Activated CD8-positive, alpha-beta T cell treated with anti-CD3 and anti-CD28 coated beads, Interleukin-2, amount 10 ng/mL, durations not matched to agents 7 days and 5 days (primary cell): ENCODE results near the gene CDHR3. TPM values are rescaled to one million over a fixed set of nuclear protein-coding genes. Genes with fewer than 3 reads are reported as not detected.
"Not testable (repeated sequence)": the region's sequence is repeated elsewhere in the genome, so short reads cannot be mapped to it uniquely, and the experiment has no call there.

Experiments
- ATAC-seq: fragments of 150-1000 bp; cut with Tn5 transposase; one replicate; pipeline ENCODE4 v1.10.0; 2021; ENCODE audit warnings: moderate library complexity
- CTCF ChIA-PET: fragments of 350-600 bp; sonication (Branson Sonifier 250); formaldehyde crosslinking; loops from one replicate; lab custom pipeline; 2021; ENCODE audit warnings: antibody characterized with exemption; lab: Charles Lee
- POLR2A ChIA-PET: fragments of 350-600 bp; sonication (Branson Sonifier 250); formaldehyde crosslinking; loops from one replicate; lab custom pipeline; 2021; ENCODE audit warnings: antibody characterized with exemption; lab: Charles Lee
- DNase-seq: peaks from one replicate; pipeline ENCODE4 v3.0.0-alpha.2; 2020
- H3K27ac Mint-ChIP-seq: one replicate; pipeline ENCODE4 v1.8.0; 2021; ENCODE audit warnings: mild to moderate bottlenecking, mixed read lengths
- H3K27me3 Mint-ChIP-seq: one replicate; pipeline ENCODE4 v1.8.0; 2021; ENCODE audit warnings: low read depth, mixed read lengths
- H3K36me3 Mint-ChIP-seq: one replicate; pipeline ENCODE4 v1.8.0; 2021; ENCODE audit warnings: low read depth, mixed read lengths
- H3K4me1 Mint-ChIP-seq: one replicate; pipeline ENCODE4 v1.8.0; 2021; ENCODE audit warnings: low read depth, mixed read lengths
- H3K4me3 Mint-ChIP-seq: one replicate; pipeline ENCODE4 v1.8.0; 2021; ENCODE audit warnings: mild to moderate bottlenecking, mixed read lengths
- H3K9me3 Mint-ChIP-seq: one replicate; pipeline ENCODE4 v1.8.0; 2022; ENCODE audit warnings: mixed read lengths; ENCODE audit not compliant: insufficient read depth
- total RNA-seq, 2 experiments: library from RNA; stranded (reverse); gene quantifications; one replicate each; pipeline ENCODE4 v1.2.3, GENCODE V29; 2021

Gene CDHR3
- total RNA-seq, 2 experiments from 2014 or later = 0.31 to 0.92 TPM

DNA sequence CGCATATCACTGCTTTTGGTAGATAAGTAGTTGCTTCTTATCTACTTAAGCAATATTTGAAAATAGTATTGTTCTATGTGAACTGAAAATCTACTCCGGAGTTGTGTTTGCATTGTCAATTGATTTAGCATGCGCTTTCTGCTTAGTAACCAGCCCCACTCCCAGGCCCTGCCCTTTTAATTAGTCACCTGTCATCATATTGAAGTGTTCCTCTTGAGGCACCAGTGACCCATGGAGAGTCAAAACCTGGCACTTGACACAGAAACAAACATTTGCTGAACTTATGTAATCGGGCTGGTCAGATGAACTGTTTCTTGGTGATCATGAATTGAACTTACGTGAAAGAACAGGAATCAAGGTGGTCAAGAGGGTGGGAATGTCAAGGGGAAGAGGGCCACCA lies 27.8 kb upstream of the CDHR3 start:
- Mint-ChIP-seq H3K4me3 (no peak overlapping the region), H3K4me1 (no peaks in the 10 kb centered on the region), H3K36me3 (no peaks in the 10 kb centered on the region), H3K27me3 (peaks cover 7% of the 10 kb centered on the region), H3K9me3 (no peaks in the 10 kb centered on the region), H3K27ac (no peak overlapping the region)
- ATAC-seq (no peak), DNase-seq (no peak)
- ChIA-PET POLR2A (interaction anchor here (1.0 kb wide), 1 partner anchor 23 kb away, joined by 3 read pairs; no protein-coding TSS in a partner anchor), CTCF (interaction anchor here (1.0 to 1.9 kb wide), 10 partner anchors 10 to 175 kb away, joined by 3 to 15 read pairs (median 4); no protein-coding TSS in a partner anchor)

- no peak for ATAC-seq
- H3K4me3 Mint-ChIP-seq = no peak overlapping the region
- no peaks in the 10 kb centered on the region for H3K36me3 Mint-ChIP-seq
- no peaks in the 10 kb centered on the region for H3K9me3 Mint-ChIP-seq
- ChIA-PET POLR2A (no interaction called here), CTCF (no interaction called here)
- H3K27me3 Mint-ChIP-seq = peaks cover under 1% of the 10 kb centered on the region
- DNase-seq = no peak
- H3K4me1 Mint-ChIP-seq = no peaks in the 10 kb centered on the region
- H3K27ac Mint-ChIP-seq = no peak overlapping the region
These were observed 25.7 kb upstream of the CDHR3 start for GRCh38 chr7:105937411-105937810.

GRCh38 chr7:105940109-105940508 lies 23.0 kb upstream of the CDHR3 start:
- ATAC-seq (no peak), DNase-seq (no peak)
- POLR2A ChIA-PET = no interaction called here
- H3K9me3 Mint-ChIP-seq = no peaks in the 10 kb centered on the region
- CTCF ChIA-PET = no interaction called here
- H3K4me3 Mint-ChIP-seq = no peak overlapping the region
- H3K4me1 Mint-ChIP-seq = no peaks in the 10 kb centered on the region
- H3K27me3 Mint-ChIP-seq = no peaks in the 10 kb centered on the region
- no peaks in the 10 kb centered on the region for H3K36me3 Mint-ChIP-seq
- no peak overlapping the region for H3K27ac Mint-ChIP-seq

GRCh38 chr7:105941596-105941995 lies 21.5 kb upstream of the CDHR3 start:
- no peaks in the 10 kb centered on the region for H3K4me1 Mint-ChIP-seq
- no peaks in the 10 kb centered on the region for H3K36me3 Mint-ChIP-seq
- DNase-seq (no peak), ATAC-seq (no peak)
- no peaks in the 10 kb centered on the region for H3K9me3 Mint-ChIP-seq
- H3K27me3 Mint-ChIP-seq = no peaks in the 10 kb centered on the region
- H3K4me3 Mint-ChIP-seq = no peak overlapping the region
- ChIA-PET POLR2A (no interaction called here), CTCF (no interaction called here)
- H3K27ac Mint-ChIP-seq = no peak overlapping the region

GRCh38 chr7:105943486-105943885 lies 19.6 kb upstream of the CDHR3 start:
- no peak overlapping the region for H3K27ac Mint-ChIP-seq
- no peak overlapping the region for H3K4me3 Mint-ChIP-seq
- POLR2A ChIA-PET = no interaction called here

GRCh38 chr7:105945848-105946247 lies 17.2 kb upstream of the CDHR3 start:
- POLR2A ChIA-PET = no interaction called here
- no peak overlapping the region for H3K27ac Mint-ChIP-seq
- H3K36me3 Mint-ChIP-seq = no peaks in the 10 kb centered on the region
- H3K9me3 Mint-ChIP-seq = no peaks in the 10 kb centered on the region
- H3K4me1 Mint-ChIP-seq = no peaks in the 10 kb centered on the region
- H3K27me3 Mint-ChIP-seq = no peaks in the 10 kb centered on the region
- DNase-seq (no peak), ATAC-seq (no peak)
- no peak overlapping the region for H3K4me3 Mint-ChIP-seq
- CTCF ChIA-PET = no interaction called here

More at GRCh38 chr7:105943486-105943885, 19.6 kb upstream of the CDHR3 start:
- CTCF ChIA-PET = no interaction called here
- no peaks in the 10 kb centered on the region for H3K27me3 Mint-ChIP-seq
- H3K4me1 Mint-ChIP-seq = no peaks in the 10 kb centered on the region
- H3K36me3 Mint-ChIP-seq = no peaks in the 10 kb centered on the region
- ATAC-seq (no peak), DNase-seq (no peak)
- H3K9me3 Mint-ChIP-seq = no peaks in the 10 kb centered on the region

GRCh38 chr7:105951597-105951996 lies 11.5 kb upstream of the CDHR3 start:
- no peak overlapping the region for H3K4me3 Mint-ChIP-seq
- peaks cover 13% of the 10 kb centered on the region for H3K9me3 Mint-ChIP-seq
- H3K27ac Mint-ChIP-seq = no peak overlapping the region
- H3K27me3 Mint-ChIP-seq = no peaks in the 10 kb centered on the region
- ChIA-PET CTCF (interaction anchor here (0.9 to 1.1 kb wide), 2 partner anchors 24 to 202 kb away, joined by 3 read pairs; no protein-coding TSS in a partner anchor), POLR2A (no interaction called here)
- no peaks in the 10 kb centered on the region for H3K4me1 Mint-ChIP-seq
- ATAC-seq = no peak
- DNase-seq = no peak
- H3K36me3 Mint-ChIP-seq = no peaks in the 10 kb centered on the region

GRCh38 chr7:105952917-105953595 lies 10.0 kb upstream of the CDHR3 start:
- no peaks in the 10 kb centered on the region for H3K4me1 Mint-ChIP-seq
- ATAC-seq (no peak), DNase-seq (no peak)
- ChIA-PET CTCF (no interaction called here), POLR2A (no interaction called here)
- H3K27ac Mint-ChIP-seq = no peak overlapping the region
- H3K27me3 Mint-ChIP-seq = no peaks in the 10 kb centered on the region
- peaks cover 13% of the 10 kb centered on the region for H3K9me3 Mint-ChIP-seq
- H3K36me3 Mint-ChIP-seq = no peaks in the 10 kb centered on the region
- no peak overlapping the region for H3K4me3 Mint-ChIP-seq

DNA sequence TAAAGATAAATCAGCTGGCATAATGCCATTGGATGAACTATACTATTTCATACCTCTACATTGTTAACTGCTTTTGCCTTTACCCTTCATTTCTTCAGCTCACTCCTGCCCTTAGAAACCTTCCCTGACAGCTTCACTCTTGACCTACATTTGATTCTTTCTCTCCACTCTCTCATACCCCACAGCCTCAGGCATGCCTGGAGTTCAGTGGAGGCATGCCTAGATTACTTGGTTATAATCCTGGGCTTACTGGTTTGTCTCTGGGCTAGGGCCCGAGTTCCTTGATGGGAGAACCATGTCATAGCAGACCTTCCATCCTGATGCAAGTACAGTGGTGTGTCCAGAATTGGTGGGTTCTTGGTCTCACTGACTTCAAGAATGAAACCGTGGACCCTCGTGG lies 8.4 kb upstream of the CDHR3 start:
- POLR2A ChIA-PET = no interaction called here
- H3K4me3 Mint-ChIP-seq = no peak overlapping the region
- CTCF ChIA-PET = interaction anchor here (1.1 kb wide), 1 partner anchor 20 kb away, joined by 3 read pairs; no protein-coding TSS in a partner anchor
- no peaks in the 10 kb centered on the region for H3K4me1 Mint-ChIP-seq
- H3K27ac Mint-ChIP-seq = no peak overlapping the region
- H3K36me3 Mint-ChIP-seq = no peaks in the 10 kb centered on the region
- H3K27me3 Mint-ChIP-seq = no peaks in the 10 kb centered on the region
- H3K9me3 Mint-ChIP-seq = peaks cover 13% of the 10 kb centered on the region
- ATAC-seq (no peak), DNase-seq (no peak)

DNA sequence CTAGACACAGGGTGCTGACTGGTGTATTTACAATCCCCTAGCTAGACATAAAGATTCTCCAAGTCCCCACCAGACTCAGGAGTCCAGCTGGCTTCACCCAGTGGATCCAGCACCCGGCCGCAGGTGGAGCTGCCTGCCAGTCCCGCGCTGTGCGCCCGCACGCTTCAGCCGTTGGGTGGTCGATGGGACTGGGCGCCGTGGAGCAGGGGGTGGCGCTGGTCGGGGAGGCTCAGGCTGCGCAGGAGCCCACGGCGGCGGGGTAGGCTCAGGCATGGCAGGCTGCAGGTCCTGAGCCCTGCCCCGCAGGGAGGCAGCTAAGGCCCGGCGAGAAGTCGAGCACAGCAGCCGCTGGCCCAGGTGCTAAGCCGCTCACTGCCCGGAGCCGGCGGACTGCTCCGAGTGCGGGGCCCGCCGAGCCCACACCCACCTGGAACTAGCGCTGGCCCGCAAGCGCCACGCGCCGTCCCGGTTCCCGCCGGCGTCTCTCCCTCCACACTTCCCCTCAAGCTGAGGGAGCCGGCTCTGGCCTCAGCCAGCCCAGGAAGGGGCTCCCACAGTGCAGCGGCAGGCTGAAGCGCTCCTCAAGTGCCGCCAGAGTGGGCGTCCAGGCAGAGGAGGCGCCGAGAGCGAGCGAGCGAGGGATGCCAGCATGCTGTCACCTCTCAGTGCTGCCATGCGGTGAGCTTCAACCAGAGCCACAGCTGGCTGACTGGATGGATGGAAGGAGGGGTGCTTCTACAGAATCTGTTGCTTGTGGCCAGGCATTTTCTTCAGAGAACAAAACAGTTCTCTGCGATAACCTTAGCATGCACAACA lies 7.2 kb upstream of the CDHR3 start:
- POLR2A ChIA-PET, H3K36me3 Mint-ChIP-seq: not testable (repeated sequence)

DNA sequence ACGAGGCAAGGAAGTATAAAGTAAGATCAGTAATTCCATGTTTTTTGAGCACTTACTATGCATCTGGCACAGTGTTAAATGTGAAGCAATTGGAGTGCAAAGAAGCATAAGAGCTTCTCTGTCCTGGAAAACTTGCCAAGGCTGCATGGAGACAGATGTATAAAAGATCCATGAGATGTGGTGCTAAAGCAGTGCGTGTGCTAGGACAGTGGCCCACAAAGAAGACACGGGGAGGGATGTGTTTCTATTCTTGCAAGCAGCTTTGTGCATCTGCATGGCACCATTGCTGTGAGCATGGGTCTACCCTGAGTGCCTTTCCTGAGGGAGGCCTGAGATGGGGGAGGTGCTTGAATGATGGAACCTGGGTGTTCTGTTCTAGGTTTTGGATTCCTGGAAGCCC lies 5.1 kb upstream of the CDHR3 start:
- Mint-ChIP-seq H3K27me3 (peaks cover 1% of the 10 kb centered on the region), H3K4me1 (no peaks in the 10 kb centered on the region), H3K9me3 (no peaks in the 10 kb centered on the region), H3K36me3 (no peaks in the 10 kb centered on the region), H3K27ac (no peak overlapping the region), H3K4me3 (no peak overlapping the region)
- DNase-seq (no peak), ATAC-seq (no peak)
- POLR2A ChIA-PET = interaction anchor here (1.0 kb wide), 1 partner anchor 23 kb away, joined by 3 read pairs; no protein-coding TSS in a partner anchor
- CTCF ChIA-PET = no interaction called here

More for the DNA sequence above, 7.2 kb upstream of the CDHR3 start:
- H3K4me1 Mint-ChIP-seq, H3K27me3 Mint-ChIP-seq, H3K4me3 Mint-ChIP-seq, ATAC-seq, DNase-seq, H3K27ac Mint-ChIP-seq, CTCF ChIA-PET: not testable (repeated sequence)
- peaks cover 13% of the 10 kb centered on the region for H3K9me3 Mint-ChIP-seq

GRCh38 chr7:105962353-105962752 lies 711 bp upstream of the CDHR3 start:
- ATAC-seq = no peak
- H3K4me1 Mint-ChIP-seq = no peaks in the 10 kb centered on the region
- H3K27me3 Mint-ChIP-seq = peaks cover 7% of the 10 kb centered on the region
- no peaks in the 10 kb centered on the region for H3K9me3 Mint-ChIP-seq
- no peaks in the 10 kb centered on the region for H3K36me3 Mint-ChIP-seq
- no peak for DNase-seq
- POLR2A ChIA-PET = no interaction called here
- CTCF ChIA-PET = no interaction called here
- H3K4me3 Mint-ChIP-seq = no peak overlapping the region
- no peak overlapping the region for H3K27ac Mint-ChIP-seq
